Measurements from ENCODE around the gene CPT1C. TPM values are rescaled to one million over a fixed set of nuclear protein-coding genes. Genes with fewer than 3 reads are reported as not detected.

CPT1C gene
- total and polyA plus RNA-seq, 2 of the 8 experiments (the other 6 are each of a cell fraction or from before 2014, with no cell fraction given): 79.6 to 91.8 TPM

DNA sequence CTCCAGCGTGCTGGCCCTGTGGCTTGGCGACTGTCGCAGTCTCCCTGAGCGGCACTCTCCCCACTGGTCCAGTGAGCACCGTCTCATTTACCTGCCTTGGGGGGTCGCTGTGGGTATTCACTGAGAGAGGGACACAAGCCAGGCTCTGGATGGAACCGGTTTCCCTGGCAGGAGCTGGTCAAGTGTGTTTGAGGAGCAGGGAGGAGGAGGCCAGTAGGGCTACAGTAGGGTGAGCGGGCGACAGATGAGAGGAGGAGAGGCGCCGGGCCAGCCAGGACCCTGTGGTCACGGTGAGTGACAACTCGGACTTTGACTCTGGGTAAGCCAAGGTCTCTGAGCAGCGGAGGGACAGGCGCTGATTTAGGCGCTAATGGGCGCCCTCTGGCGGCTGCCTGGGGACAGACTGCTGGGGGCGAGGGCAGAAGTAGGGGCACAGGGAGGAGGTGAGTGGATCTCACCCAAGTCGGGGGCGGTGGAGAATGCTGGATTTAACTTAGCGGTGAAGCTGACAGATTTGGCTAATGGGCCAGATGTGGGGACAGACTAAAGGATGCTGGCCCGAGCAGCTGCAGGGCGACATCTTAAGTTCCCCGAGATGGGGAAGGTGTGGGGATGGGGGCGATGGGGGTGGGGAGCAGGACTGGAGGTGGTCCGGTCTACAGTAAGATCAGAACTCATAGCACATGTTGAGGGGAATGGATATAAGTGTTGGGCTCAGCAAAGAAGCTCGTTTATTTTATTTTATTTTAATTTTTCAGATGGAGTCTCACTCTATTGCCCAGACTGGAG is 18.6 kb upstream of the CPT1C start (continued):
- TF ChIP-seq ATF2 (IDR thresholded peaks at IDR 0.05; ENCODE audit: low read length): no peak
- no peak for TF ChIP-seq RFX5 (IDR thresholded peaks at IDR 0.05; ENCODE audit: borderline replicate concordance, low read depth, low read length)
- peak in 1 of 2 experiments; percentile 69; a peak in 1 of 4 replicates for TF ChIP-seq SIN3A (conservative IDR thresholded peaks at IDR 0.05 in 1 of 2, IDR thresholded peaks at IDR 0.05 in 1 of 2; ENCODE audit: low read depth in 1 of 2, low read length in 2 of 2)
- no peak for TF ChIP-seq SAP30 (IDR thresholded peaks at IDR 0.05; ENCODE audit: insufficient read depth, insufficient replicate concordance, low read length)
- peak; percentile 36 for TF ChIP-seq CTBP2 (IDR thresholded peaks at IDR 0.05; ENCODE audit: borderline replicate concordance, insufficient read depth, insufficient read length, low read length)
- no peak for TF ChIP-seq EGR1 (IDR thresholded peaks at IDR 0.05; ENCODE audit: borderline replicate concordance, low read depth, low read length)
- TF ChIP-seq YY1 (IDR thresholded peaks at IDR 0.05; ENCODE audit: low read depth, low read length): 0 out of 2 replicates have a peak, but pooled peaks have one; percentile 37
- TF ChIP-seq BACH1 (IDR thresholded peaks at IDR 0.05; ENCODE audit: low read length): no peak
- no peak for TF ChIP-seq MAFK (IDR thresholded peaks at IDR 0.05; ENCODE audit: low read depth, low read length)

All from H1 (cell line).